IMR-90 (cell line): ENCODE results near the gene DIP2B. TPM values are rescaled to one million over a fixed set of nuclear protein-coding genes. Genes with fewer than 3 reads are reported as not detected.

Experiments used
- ATAC-seq: fragments of 200-7000 bp; cut with Tn5 transposase; 2 replicates; pipeline ENCODE4 v1.9.1; 2020; ENCODE audit warnings: low read depth, mild to moderate bottlenecking, moderate library complexity
- BruUV-seq: library from RNA; stranded (reverse); fragments of 400-500 nt; replicated peaks from 2 replicates; lab custom pipeline; 2021; lab: Mats Ljungman, UMichigan
- CTCF ChIA-PET: fragments of 300-600 bp; formaldehyde crosslinking; extraction: SDS; loops from one replicate; lab custom pipeline; 2021; ENCODE audit warnings: antibody characterized with exemption; lab: Yijun Ruan, JAX
- POLR2A ChIA-PET: fragments of 300-600 bp; sonication (Branson Sonifier 250); formaldehyde crosslinking; loops from one replicate; lab custom pipeline; 2022; ENCODE audit warnings: antibody characterized with exemption; ENCODE audit not compliant: unreplicated experiment; lab: Charles Lee
- DNase-seq: peaks from one replicate; pipeline ENCODE4 v3.0.0; 2013
- H2AFZ ChIP-seq: replicated peaks from 2 replicates; pipeline ENCODE3; 2013; ENCODE audit warnings: low read length, mild to moderate bottlenecking; ENCODE audit not compliant: poor library complexity
- H2AK5ac ChIP-seq: 2 replicates; pipeline ENCODE4 v1.6.1; 2013; ENCODE audit warnings: low read depth, low read length, inconsistent platforms
- H2AK9ac ChIP-seq: replicated peaks from 2 replicates; pipeline ENCODE3; 2013; ENCODE audit warnings: mild to moderate bottlenecking, low read depth, low read length, moderate library complexity; ENCODE audit not compliant: poor library complexity
- H2BK120ac ChIP-seq: 2 replicates; pipeline ENCODE4 v1.6.1; 2013; ENCODE audit warnings: low read depth, low read length, inconsistent platforms
- H2BK15ac ChIP-seq: 3 replicates; pipeline ENCODE4 v1.6.1; 2013; ENCODE audit warnings: low read depth, low read length, inconsistent platforms
- H2BK20ac ChIP-seq: 2 replicates; pipeline ENCODE4 v1.6.1; 2013; ENCODE audit warnings: low read depth, mild to moderate bottlenecking, inconsistent platforms, low read length, moderate library complexity
- H2BK5ac ChIP-seq: 2 replicates; pipeline ENCODE4 v1.6.1; 2013; ENCODE audit warnings: mild to moderate bottlenecking, low read depth, low read length, inconsistent platforms; ENCODE audit not compliant: poor library complexity, severe bottlenecking
- H3K14ac ChIP-seq: replicated peaks from 2 replicates; pipeline ENCODE4 v1.6.1; 2013; ENCODE audit warnings: low read depth, low read length, inconsistent platforms
- H3K18ac ChIP-seq: 2 replicates; pipeline ENCODE4 v1.6.1; 2013; ENCODE audit warnings: low read depth, low read length, control low read depth
- H3K23ac ChIP-seq: 2 replicates; pipeline ENCODE4 v1.6.1; 2013; ENCODE audit warnings: low read depth, low read length, inconsistent platforms
- H3K27ac ChIP-seq: 2 replicates; pipeline ENCODE4 v1.5.1; 2013; ENCODE audit warnings: mild to moderate bottlenecking, control low read depth, low read length; ENCODE audit not compliant: insufficient read depth
- H3K27me3 ChIP-seq: 2 replicates; pipeline ENCODE4 v1.6.1; 2013; ENCODE audit warnings: low read length; ENCODE audit not compliant: control insufficient read depth, insufficient read depth
- H3K36me3 ChIP-seq: 2 replicates; pipeline ENCODE4 v1.6.1; 2013; ENCODE audit warnings: low read length, mixed read lengths; ENCODE audit not compliant: control insufficient read depth, insufficient read depth
- H3K4ac ChIP-seq: 2 replicates; pipeline ENCODE4 v1.6.1; 2013; ENCODE audit warnings: low read depth, low read length, inconsistent platforms
- H3K4me1 ChIP-seq: 2 replicates; pipeline ENCODE4 v1.6.1; 2013; ENCODE audit warnings: low read length, mixed read lengths; ENCODE audit not compliant: control insufficient read depth, insufficient read depth
- H3K4me2 ChIP-seq: 2 replicates; pipeline ENCODE4 v1.6.1; 2013; ENCODE audit warnings: low read depth, mild to moderate bottlenecking, control low read depth, low read length, moderate library complexity
- H3K4me3 ChIP-seq: 2 replicates; pipeline ENCODE4 v1.5.1; 2013; ENCODE audit warnings: low read depth, mild to moderate bottlenecking, control low read depth, low read length, moderate library complexity; ENCODE audit not compliant: insufficient read depth
- H3K56ac ChIP-seq: 2 replicates; pipeline ENCODE4 v1.6.1; 2013; ENCODE audit warnings: low read length, inconsistent platforms; ENCODE audit not compliant: insufficient read depth; ENCODE audit errors: extremely low read depth
- H3K79me1 ChIP-seq, 2 experiments: 2 replicates each; pipeline ENCODE4 v1.6.1; 2013; ENCODE audit warnings: low read length in 2 of 2, inconsistent platforms in 1 of 2, low read depth in 1 of 2
- H3K9ac ChIP-seq: 2 replicates; pipeline ENCODE4 v1.6.1; 2013; ENCODE audit warnings: low read depth, low read length, control low read depth
- H3K9me1 ChIP-seq: 2 replicates; pipeline ENCODE4 v1.6.1; 2013; ENCODE audit warnings: low read length, inconsistent platforms; ENCODE audit not compliant: insufficient read depth
- H3K9me3 ChIP-seq: 2 replicates; pipeline ENCODE4 v1.6.1; 2013; ENCODE audit warnings: low read length; ENCODE audit not compliant: control insufficient read depth, insufficient read depth
- H4K20me1 ChIP-seq: 2 replicates; pipeline ENCODE4 v1.6.1; 2013; ENCODE audit warnings: low read length, inconsistent platforms; ENCODE audit not compliant: insufficient read depth
- H4K5ac ChIP-seq: 2 replicates; pipeline ENCODE4 v1.6.1; 2013; ENCODE audit warnings: mild to moderate bottlenecking, low read depth, low read length, control low read depth
- H4K8ac ChIP-seq, 2 experiments: 2 replicates each; pipeline ENCODE4 v1.6.1; 2013; ENCODE audit warnings: low read depth in 2 of 2, low read length in 2 of 2, control low read depth in 1 of 2, inconsistent platforms in 1 of 2
- H4K91ac ChIP-seq: 2 replicates; pipeline ENCODE4 v1.6.1; 2013; ENCODE audit warnings: low read depth, low read length, inconsistent platforms; ENCODE audit not compliant: insufficient read depth
- CEBPB ChIP-seq: IDR thresholded peaks from 2 replicates; pipeline ENCODE4 v1.6.1; 2012; ENCODE audit warnings: low read depth, low read length, improper control_type of control experiment
- CHD1 ChIP-seq: IDR thresholded peaks from 2 replicates; pipeline ENCODE4 v1.6.1; 2012; ENCODE audit warnings: low read depth, low read length, improper control_type of control experiment
- MAFK ChIP-seq: IDR thresholded peaks from 2 replicates; pipeline ENCODE4 v1.6.1; 2012; ENCODE audit warnings: low read depth, low read length, improper control_type of control experiment
- NFE2L2 ChIP-seq: fragments of 150-350 bp; IDR thresholded peaks from 2 replicates; pipeline ENCODE4 v1.6.1; 2016; ENCODE audit warnings: low read depth, mild to moderate bottlenecking, low read length
- RAD21 ChIP-seq: IDR thresholded peaks from 2 replicates; pipeline ENCODE4 v1.6.1; 2012; ENCODE audit warnings: low read length, improper control_type of control experiment
- RCOR1 ChIP-seq: IDR thresholded peaks from 2 replicates; pipeline ENCODE4 v1.6.1; 2012; ENCODE audit warnings: mild to moderate bottlenecking, low read length, improper control_type of control experiment; ENCODE audit not compliant: insufficient replicate concordance
- SMC3 ChIP-seq: fragments of 150-350 bp; IDR thresholded peaks from 2 replicates; pipeline ENCODE4 v1.6.1; 2016; ENCODE audit warnings: low read depth, mild to moderate bottlenecking, antibody characterized with exemption, low read length, moderate library complexity
- WGBS, 2 experiments: methylation state at CpG; one replicate each; pipeline versions ENCODE4 v1.1.5 to v1.1.7; 2013; ENCODE audit warnings: missing lambda C conversion rate in 2 of 2; ENCODE audit not compliant: insufficient read length in 1 of 2; ENCODE audit errors: extremely low coverage in 2 of 2; 5-methylcytosine and 5-hydroxymethylcytosine counted together
- dilution Hi-C: fragments of 300-500 bp; cut with HindIII; formaldehyde crosslinking; loops from one replicate; pipeline ENCODE4 v1.14.3; 2018; ENCODE audit warnings: low sequenced_read_pairs; ENCODE audit not compliant: unreplicated experiment
- in situ Hi-C: fragments of 300-500 bp; cut with MboI; formaldehyde crosslinking; loops from 3 replicates; pipeline ENCODE4 v1.14.3; 2019; ENCODE audit warnings: low sequenced_read_pairs, inconsistent platforms, mixed read lengths
- intact Hi-C: fragments of 100-400 bp; cut with micrococcal nuclease; formaldehyde crosslinking; loops from 2 replicates; pipeline ENCODE4 v1.10.0; 2022
- polyA plus RNA-seq, 3 experiments: library from polyadenylated mRNA; depleted of rRNA; stranded (reverse); fragments of >200 nt; gene quantifications; 2 replicates each; pipeline ENCODE4 v1.2.3, GENCODE V29; 2012; ENCODE audit warnings: low replicate concordance in 1 of 3
- total RNA-seq: library from RNA; depleted of rRNA; stranded (reverse); fragments of >200 nt; gene quantifications from 2 replicates; pipeline ENCODE4 v1.2.3, GENCODE V29; 2012
- TF ChIP-seq, protein P1 (sequence below): fragments of 150-350 bp; IDR thresholded peaks from 2 replicates; pipeline ENCODE4 v1.6.1; 2017; ENCODE audit warnings: mild to moderate bottlenecking, antibody characterized with exemption, low read length, low read depth

DIP2B gene
- total and polyA plus RNA-seq, 2 of the 4 experiments (the other 2 are of a cell fraction), result 7.7 to 12.9 TPM

DNA sequence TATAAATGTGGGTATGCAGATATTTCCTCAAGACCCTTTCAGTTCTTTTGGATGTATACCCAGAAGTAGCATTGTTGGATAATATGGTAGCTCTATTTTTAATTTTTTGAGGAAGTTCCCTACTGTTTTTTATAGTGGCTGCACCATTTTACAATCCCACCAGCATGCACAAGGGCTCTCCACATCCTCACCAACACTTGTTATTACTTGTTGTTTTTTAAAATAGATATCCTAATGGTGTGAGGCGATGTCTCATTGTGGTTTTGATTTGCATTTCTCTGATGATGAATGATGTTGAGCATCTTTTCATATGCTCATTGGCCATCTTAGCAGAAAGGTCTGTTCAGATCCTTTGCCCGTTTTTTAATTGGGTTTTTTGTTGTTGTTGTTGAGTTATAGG lies 47.1 kb downstream of the DIP2B start:
- H3K27ac ChIP-seq, result no peak overlapping the region
- H3K4me1 ChIP-seq, result no peaks in the 10 kb centered on the region
- no peak overlapping the region for H2BK20ac ChIP-seq
- 0 out of 2 replicates have a peak, but pooled peaks cover 3% of the 10 kb centered on the region for H3K9me1 ChIP-seq
- no peak for TF ChIP-seq CHD1
- no peak for TF ChIP-seq RCOR1
- no peak for TF ChIP-seq SMC3
- TF ChIP-seq RAD21, result no peak
- TF ChIP-seq, protein P1, sequence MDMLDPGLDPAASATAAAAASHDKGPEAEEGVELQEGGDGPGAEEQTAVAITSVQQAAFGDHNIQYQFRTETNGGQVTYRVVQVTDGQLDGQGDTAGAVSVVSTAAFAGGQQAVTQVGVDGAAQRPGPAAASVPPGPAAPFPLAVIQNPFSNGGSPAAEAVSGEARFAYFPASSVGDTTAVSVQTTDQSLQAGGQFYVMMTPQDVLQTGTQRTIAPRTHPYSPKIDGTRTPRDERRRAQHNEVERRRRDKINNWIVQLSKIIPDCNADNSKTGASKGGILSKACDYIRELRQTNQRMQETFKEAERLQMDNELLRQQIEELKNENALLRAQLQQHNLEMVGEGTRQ, result no peak
- TF ChIP-seq NFE2L2, result no peak
- no peak for TF ChIP-seq MAFK
- TF ChIP-seq CEBPB, result no peak
- intact Hi-C loops (no loop called here), in situ Hi-C loops (no loop called here), dilution Hi-C loops (no loop called here)
- no peaks in the 10 kb centered on the region for H3K27me3 ChIP-seq
- no peak overlapping the region for H2AFZ ChIP-seq
- H2BK120ac ChIP-seq, result no peak overlapping the region
- H3K4me3 ChIP-seq, result no peak overlapping the region
- no peak overlapping the region for H3K9ac ChIP-seq
- H2AK9ac ChIP-seq, result no peak overlapping the region
- ChIA-PET POLR2A (no interaction called here), CTCF (no interaction called here)
- ATAC-seq (no peak), DNase-seq (no peak)
- H3K14ac ChIP-seq, result no peak overlapping the region
- no peak overlapping the region for H3K18ac ChIP-seq
- H3K36me3 ChIP-seq, result no peaks in the 10 kb centered on the region
- no peaks in the 10 kb centered on the region for H3K9me3 ChIP-seq
- H4K8ac ChIP-seq, result no peak overlapping the region
- H4K5ac ChIP-seq, result no peak overlapping the region
- H4K91ac ChIP-seq, result no peak overlapping the region
- no peak overlapping the region for H2BK15ac ChIP-seq
- H3K4ac ChIP-seq, result no peak overlapping the region
- H3K23ac ChIP-seq, result no peak overlapping the region
- WGBS, 2 experiments, result no CpG with 5 or more reads among the region's 2 CpGs
- H3K4me2 ChIP-seq, result no peak overlapping the region
- H2AK5ac ChIP-seq, result no peak overlapping the region
- peaks cover 27 to 55% of the 10 kb centered on the region in 2 experiments for H3K79me1 ChIP-seq
- BruUV-seq, result no TSS peak
- H4K20me1 ChIP-seq, result peaks cover 9% of the 10 kb centered on the region
- H2BK5ac ChIP-seq, result no peak overlapping the region
- no peak overlapping the region for H3K56ac ChIP-seq
